ENCODE results near the gene HBE1. TPM values are rescaled to one million over a fixed set of nuclear protein-coding genes. Genes with fewer than 3 reads are reported as not detected.

The HBE1 gene
- total and polyA plus RNA-seq, 5 donors from 2014 or later, result not detected

DNA sequence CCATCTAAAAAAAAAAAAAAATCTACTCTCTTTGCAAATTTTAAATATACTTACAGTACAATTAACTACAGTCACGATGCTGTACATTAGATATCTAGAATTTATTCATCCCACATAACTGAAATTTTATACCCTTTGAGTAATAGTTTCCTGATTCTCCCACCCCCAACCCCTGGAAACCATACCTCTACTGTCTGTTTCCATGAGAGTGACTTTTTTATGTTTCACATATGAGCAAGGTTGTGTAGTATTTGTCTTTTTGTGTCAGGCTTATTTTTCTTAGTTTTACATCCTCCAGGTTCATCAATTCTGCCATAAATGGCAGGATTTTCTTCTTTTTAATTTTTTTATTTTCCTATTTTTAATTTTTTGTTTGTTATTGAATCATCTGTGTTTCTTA is 46.1 kb downstream of the HBE1 start:
- H3K9me3 Mint-ChIP-seq, result peaks cover 0 to 5% (median 2%) of the 10 kb centered on the region in 7 donors
- H3K27me3 Mint-ChIP-seq, result no peaks in the 10 kb centered on the region
- Histone ChIP-seq H3K4me3 (ENCODE audit: low read depth, low read length) (no peak overlapping the region), H3K36me3 (ENCODE audit: control insufficient read depth, insufficient read depth, low read length) (peaks cover 14% of the 10 kb centered on the region), H3K9me3 (ENCODE audit: control insufficient read depth in 2 of 2, low read length in 2 of 2) (peaks cover 8 to 14% of the 10 kb centered on the region in 2 experiments), H3K27ac (ENCODE audit: insufficient read depth, low read length, poor library complexity, severe bottlenecking) (no peak overlapping the region), H3K4me1 (ENCODE audit: control insufficient read depth, insufficient read depth, low read length, poor library complexity, severe bottlenecking) (peaks cover 17% of the 10 kb centered on the region), H3K27me3 (ENCODE audit: control insufficient read depth, insufficient read depth, low read length) (peaks cover 5% of the 10 kb centered on the region)
- ATAC-seq (ENCODE audit: low read depth in 2 of 2), result no peak
- no peaks in the 10 kb centered on the region for H3K4me1 Mint-ChIP-seq
- no peak overlapping the region for H3K27ac Mint-ChIP-seq
- no peak overlapping the region for H3K4me3 Mint-ChIP-seq
- no peaks in the 10 kb centered on the region for H3K36me3 Mint-ChIP-seq
- DNase-seq, result no peak

DNA sequence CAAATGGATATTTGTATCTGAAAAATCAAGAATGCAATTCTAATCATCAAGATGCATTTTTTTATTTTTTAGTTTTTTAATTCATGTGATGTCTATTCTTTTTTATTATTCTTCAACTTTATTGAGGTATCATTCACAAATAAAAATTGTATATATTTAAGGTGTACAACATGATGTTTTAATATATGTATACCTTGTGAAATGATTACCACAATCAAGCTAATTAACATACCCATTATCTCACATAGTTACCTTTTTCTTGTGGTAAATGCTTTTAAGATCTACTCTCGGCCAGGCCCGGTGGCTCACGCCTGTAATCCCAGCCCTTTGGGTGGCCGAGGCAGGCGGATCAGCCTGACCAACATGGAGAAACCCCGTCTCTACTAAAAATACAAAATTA is 46.6 kb downstream of the HBE1 start:
- no peak for ATAC-seq (ENCODE audit: low read depth in 2 of 2)
- H3K4me1 Mint-ChIP-seq, result no peaks in the 10 kb centered on the region
- Histone ChIP-seq H3K9me3 (ENCODE audit: control insufficient read depth in 2 of 2, low read length in 2 of 2) (peaks cover 8 to 14% of the 10 kb centered on the region in 2 experiments), H3K27me3 (ENCODE audit: control insufficient read depth, insufficient read depth, low read length) (peaks cover 5% of the 10 kb centered on the region), H3K27ac (ENCODE audit: insufficient read depth, low read length, poor library complexity, severe bottlenecking) (no peak overlapping the region), H3K36me3 (ENCODE audit: control insufficient read depth, insufficient read depth, low read length) (peaks cover 14% of the 10 kb centered on the region), H3K4me1 (ENCODE audit: control insufficient read depth, insufficient read depth, low read length, poor library complexity, severe bottlenecking) (peaks cover 17% of the 10 kb centered on the region), H3K4me3 (ENCODE audit: low read depth, low read length) (no peak overlapping the region)
- H3K27ac Mint-ChIP-seq, result no peak overlapping the region
- no peak for DNase-seq
- peaks cover 0 to 7% (median 2%) of the 10 kb centered on the region in 7 donors for H3K9me3 Mint-ChIP-seq
- no peak overlapping the region for H3K4me3 Mint-ChIP-seq
- no peaks in the 10 kb centered on the region for H3K27me3 Mint-ChIP-seq
- no peaks in the 10 kb centered on the region for H3K36me3 Mint-ChIP-seq

Other genes starting within 250 kb of the HBE1 start
- not detected for gene OR52J3, start 223.4 kb downstream of the HBE1 start, total RNA-seq
- not detected for gene OR52J3, start 223.4 kb downstream of the HBE1 start, polyA plus RNA-seq
- not detected for gene OR52E2, start 210.3 kb downstream of the HBE1 start, total RNA-seq
- gene OR52E2, start 210.3 kb downstream of the HBE1 start, polyA plus RNA-seq, result not detected
- gene OR52E1, start 200.4 kb downstream of the HBE1 start, total RNA-seq, result not detected
- gene OR52E1, start 200.4 kb downstream of the HBE1 start, polyA plus RNA-seq, result not detected
- not detected for gene OR52A5, start 131.6 kb downstream of the HBE1 start, total RNA-seq
- gene OR52A5, start 131.6 kb downstream of the HBE1 start, polyA plus RNA-seq, result not detected
- not detected for gene OR52A1, start 115.2 kb downstream of the HBE1 start, total RNA-seq
- not detected for gene OR52A1, start 115.2 kb downstream of the HBE1 start, polyA plus RNA-seq
- gene OR51V1, start 69.3 kb downstream of the HBE1 start, total RNA-seq, result not detected
- gene OR51V1, start 69.3 kb downstream of the HBE1 start, polyA plus RNA-seq, result not detected
- gene HBB, start 42.9 kb downstream of the HBE1 start, total RNA-seq, result 2.7 TPM
- gene HBB, start 42.9 kb downstream of the HBE1 start, polyA plus RNA-seq, result 1 to 10 TPM in 1 of 4 donors, under 1 TPM in 2, not detected in 1; 0.37 to 4.4 (median 0.47) TPM
- not detected for gene HBD, start 35.5 kb downstream of the HBE1 start, total RNA-seq
- not detected for gene HBD, start 35.5 kb downstream of the HBE1 start, polyA plus RNA-seq
- gene HBG1, start 20.1 kb downstream of the HBE1 start, total RNA-seq, result not detected
- gene HBG1, start 20.1 kb downstream of the HBE1 start, polyA plus RNA-seq, result not detected
- gene HBG2, start 15.2 kb downstream of the HBE1 start, total RNA-seq, result not detected
- not detected for gene HBG2, start 15.2 kb downstream of the HBE1 start, polyA plus RNA-seq
- not detected for gene OR51B4, start 32.0 kb upstream of the HBE1 start, total RNA-seq
- gene OR51B4, start 32.0 kb upstream of the HBE1 start, polyA plus RNA-seq, result not detected
- gene OR51B2, start 54.4 kb upstream of the HBE1 start, total RNA-seq, result not detected
- gene OR51B2, start 54.4 kb upstream of the HBE1 start, polyA plus RNA-seq, result not detected
- gene OR51B5, start 73.6 kb upstream of the HBE1 start, total RNA-seq, result not detected
- gene OR51B5, start 73.6 kb upstream of the HBE1 start, polyA plus RNA-seq, result under 1 TPM in 1 of 4 donors, not detected in 3; 0.41 TPM
- not detected for gene OR51B6, start 81.6 kb upstream of the HBE1 start, total RNA-seq
- not detected for gene OR51B6, start 81.6 kb upstream of the HBE1 start, polyA plus RNA-seq
- not detected for gene OR51M1, start 113.9 kb upstream of the HBE1 start, total RNA-seq
- not detected for gene OR51M1, start 113.9 kb upstream of the HBE1 start, polyA plus RNA-seq
- gene OR51Q1, start 152.2 kb upstream of the HBE1 start, total RNA-seq, result not detected
- gene OR51Q1, start 152.2 kb upstream of the HBE1 start, polyA plus RNA-seq, result not detected
- not detected for gene OR51I1, start 171.6 kb upstream of the HBE1 start, total RNA-seq
- not detected for gene OR51I1, start 171.6 kb upstream of the HBE1 start, polyA plus RNA-seq
- not detected for gene OR51I2, start 179.4 kb upstream of the HBE1 start, total RNA-seq
- not detected for gene OR51I2, start 179.4 kb upstream of the HBE1 start, polyA plus RNA-seq
- not detected for gene OR52D1, start 218.7 kb upstream of the HBE1 start, total RNA-seq
- gene OR52D1, start 218.7 kb upstream of the HBE1 start, polyA plus RNA-seq, result not detected
- gene UBQLN3, start 240.0 kb upstream of the HBE1 start, total RNA-seq, result 0.49 TPM
- not detected for gene UBQLN3, start 240.0 kb upstream of the HBE1 start, polyA plus RNA-seq
- 0.32 TPM for gene UBQLNL, start 246.8 kb upstream of the HBE1 start, total RNA-seq
- gene UBQLNL, start 246.8 kb upstream of the HBE1 start, polyA plus RNA-seq, result not detected

Data from CD4-positive, CD25-positive, alpha-beta regulatory T cell (primary cell).